Mucosa of descending colon (tissue), 3 donors: Measurements from ENCODE around the gene ASB2. TPM values are rescaled to one million over a fixed set of nuclear protein-coding genes. Genes with fewer than 3 reads are reported as not detected.

ENCODE experiments used
- ATAC-seq: fragments of 200-7000 bp; cut with Tn5 transposase; one replicate; pipeline ENCODE4 v1.9.1; 2020; ENCODE audit warnings: mild to moderate bottlenecking, moderate library complexity
- DNase-seq, 3 donors: peaks; one replicate each; pipeline ENCODE4 v3.0.0-alpha.2; 2020
- H3K36me3 ChIP-seq: fragments of 200-600 bp; one replicate; pipeline ENCODE4 v1.8.0; 2021; ENCODE audit warnings: low read depth, mild to moderate bottlenecking
- H3K4me1 ChIP-seq: fragments of 200-600 bp; one replicate; pipeline ENCODE4 v1.8.0; 2021; ENCODE audit warnings: low read depth, mild to moderate bottlenecking
- H3K4me3 ChIP-seq: fragments of 200-600 bp; one replicate; pipeline ENCODE4 v1.8.0; 2021; ENCODE audit warnings: mild to moderate bottlenecking
- H3K9me3 ChIP-seq: fragments of 200-600 bp; one replicate; pipeline ENCODE4 v1.8.0; 2021; ENCODE audit warnings: mild to moderate bottlenecking
- CTCF ChIP-seq: fragments of 200-600 bp; IDR thresholded peaks from one replicate; pipeline ENCODE4 v1.8.0; 2022; ENCODE audit warnings: antibody characterized with exemption, mild to moderate bottlenecking
- intact Hi-C, 2 donors: fragments of 100-400 bp; cut with DNase I in 1 of 2; cut with micrococcal nuclease in 1 of 2; formaldehyde crosslinking; loops; one replicate each; pipeline versions ENCODE4 v1.11.0 to v1.11.1; 2022; cut with DNase I, micrococcal nuclease
- total RNA-seq, 3 donors: library from RNA; stranded (reverse); fragmentation: NEBNext Ultra II Directional in 2 of 3; extraction: Animal tissue kit (Norgen Biotek cat#: 25700) in 2 of 3; gene quantifications; one replicate each; pipeline versions ENCODE4 v1.2.1 to v1.2.4, GENCODE V29; 2021 to 2023
- donor health status: DM: no; HTN: no; CAD: no; lungs with moderate emphysema.
- donor health status: DM: no; HTN: no; CAD: no.
- donor health status: DM: no; HTN: yes; CAD: no.

ASB2 gene
- total RNA-seq, 3 donors from 2014 or later, result 5.2 to 89.1 (median 8.8) TPM

- intact Hi-C loops, result no loop called here
- DNase-seq, result no peak
- TF ChIP-seq CTCF, result no peak
- no peaks in the 10 kb centered on the region for H3K36me3 ChIP-seq
- H3K4me3 ChIP-seq, result no peak overlapping the region
- ATAC-seq, result no peak
- H3K4me1 ChIP-seq, result no peaks in the 10 kb centered on the region
- H3K9me3 ChIP-seq, result no peaks in the 10 kb centered on the region
Observed at GRCh38 chr14:93927800-93928145, 48.6 kb downstream of the ASB2 start.

GRCh38 chr14:93926873-93927799, 49.2 kb downstream of the ASB2 start, which contains the start of gene FAM181A:
Gene FAM181A (plus strand): TSS chr14:93927344. CDS start chr14:93928286, 942 bp downstream.
- Histone ChIP-seq H3K4me3 (no peak within 1 kb of the TSS), H3K9me3 (no peaks in the 10 kb centered on the region), H3K36me3 (no peaks in the 10 kb centered on the region), H3K4me1 (no peaks in the 10 kb centered on the region)
- ATAC-seq (no peak), DNase-seq (no peak)
- intact Hi-C loops, result no loop called here
- no peak for TF ChIP-seq CTCF

- Histone ChIP-seq H3K9me3 (no peaks in the 10 kb centered on the region), H3K4me1 (no peaks in the 10 kb centered on the region), H3K4me3 (no peak overlapping the region), H3K36me3 (no peaks in the 10 kb centered on the region)
- intact Hi-C loops, result no loop called here
- no peak for ATAC-seq
- DNase-seq, result no peak
- no peak for TF ChIP-seq CTCF
Observed at GRCh38 chr14:93926245-93926872, 50.0 kb downstream of the ASB2 start.

GRCh38 chr14:93925374-93925895, 50.9 kb downstream of the ASB2 start:
- Histone ChIP-seq H3K9me3 (no peaks in the 10 kb centered on the region), H3K36me3 (no peaks in the 10 kb centered on the region), H3K4me3 (no peak overlapping the region), H3K4me1 (no peaks in the 10 kb centered on the region)
- ATAC-seq (no peak), DNase-seq (no peak)
- intact Hi-C loops, result no loop called here
- no peak for TF ChIP-seq CTCF

GRCh38 chr14:93924592-93925355, 51.6 kb downstream of the ASB2 start:
- intact Hi-C loops, result no loop called here
- Histone ChIP-seq H3K9me3 (no peaks in the 10 kb centered on the region), H3K36me3 (no peaks in the 10 kb centered on the region), H3K4me3 (no peak overlapping the region), H3K4me1 (no peaks in the 10 kb centered on the region)
- ATAC-seq (no peak), DNase-seq (no peak)
- no peak for TF ChIP-seq CTCF
